Renal pelvis (tissue), 4 donors: ENCODE results near the gene AUTS2. TPM values are rescaled to one million over a fixed set of nuclear protein-coding genes. Genes with fewer than 3 reads are reported as not detected.
A peak's percentile ranks its signal among the peaks of the same experiment; 100 is the strongest.
"Not testable (repeated sequence)": the region's sequence is repeated elsewhere in the genome, so short reads cannot be mapped to it uniquely, and the experiment has no call there.

Source experiments
- DNase-seq: peaks from one replicate; pipeline ENCODE4 v3.0.0-alpha.2; 2013
- polyA plus RNA-seq, 3 donors: library from polyadenylated mRNA; unstranded; fragments of 120-200 nt; gene quantifications; one replicate each; pipeline ENCODE4 v1.2.1, GENCODE V29; 2013; ENCODE audit not compliant: insufficient read length in 3 of 3

AUTS2 gene
- polyA plus RNA-seq, 3 donors: 85.8 to 114 (median 86.6) TPM

DNA sequence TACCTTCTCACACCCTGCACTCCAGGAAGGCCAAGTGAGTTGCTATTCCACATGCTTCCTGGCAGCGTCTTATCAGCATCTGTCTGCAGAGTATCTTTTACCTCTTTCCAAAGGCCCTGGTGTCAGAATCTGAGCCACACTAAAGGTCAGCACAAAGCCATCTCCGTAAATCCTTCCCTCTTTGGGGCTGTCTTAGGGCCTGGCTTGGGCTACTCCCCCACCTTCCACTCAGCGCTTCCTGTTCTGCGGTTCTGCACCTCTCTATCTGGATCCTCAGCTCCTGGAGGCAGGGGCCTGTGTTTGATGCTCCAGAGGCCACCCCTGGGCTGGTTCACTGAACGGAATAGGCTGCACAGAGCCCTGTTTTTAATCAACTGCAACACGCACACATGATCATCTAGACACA is 1198.8 kb downstream of the AUTS2 start:
- DNase-seq: peak; percentile 24

DNA sequence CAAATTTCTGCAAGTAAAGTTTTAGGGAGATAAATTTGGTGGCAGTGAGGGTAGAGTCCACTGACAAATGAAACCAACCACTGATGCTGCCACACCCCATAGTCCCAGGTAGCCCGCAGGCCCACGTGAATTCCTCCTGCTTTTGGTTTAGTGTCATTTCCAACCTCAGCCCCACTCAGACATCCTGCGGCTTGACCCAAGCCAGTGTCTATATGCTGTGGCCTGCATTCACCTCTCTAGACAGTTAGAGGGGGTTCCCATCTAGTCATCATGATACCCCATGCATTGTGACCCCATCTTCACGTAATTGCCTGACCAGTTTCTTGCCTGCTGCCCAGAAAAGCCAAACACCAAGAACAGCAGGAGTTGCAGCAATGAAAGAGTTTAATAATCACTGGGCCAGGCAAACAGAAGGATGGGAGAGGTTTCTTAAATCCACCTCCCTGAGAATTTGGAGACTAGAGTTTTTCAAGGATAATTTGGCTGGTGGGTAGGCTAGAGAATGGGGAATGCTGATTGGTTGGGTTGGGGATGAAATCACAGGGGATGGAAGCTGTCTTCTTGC is 1201.6 kb downstream of the AUTS2 start:
- DNase-seq: no peak

DNA sequence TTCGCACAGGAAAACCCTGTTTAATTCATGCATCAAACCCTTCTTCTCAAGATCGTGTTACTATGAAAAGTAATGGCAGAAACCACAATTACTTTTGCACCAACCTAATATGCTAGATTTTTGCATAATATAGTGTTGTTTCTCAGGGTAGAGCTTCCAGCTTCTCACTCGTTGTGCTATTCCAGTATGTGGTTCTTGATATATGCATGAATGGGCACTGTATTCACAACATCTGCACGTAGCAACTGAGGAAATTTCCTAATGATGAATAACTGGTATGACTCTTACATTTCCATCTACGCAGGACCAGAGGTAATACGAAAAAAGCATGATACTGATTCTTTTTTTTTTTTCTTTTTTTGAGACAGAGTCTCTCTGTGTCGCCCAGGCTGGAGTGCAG is 1207.1 kb downstream of the AUTS2 start:
- DNase-seq: no peak

DNA sequence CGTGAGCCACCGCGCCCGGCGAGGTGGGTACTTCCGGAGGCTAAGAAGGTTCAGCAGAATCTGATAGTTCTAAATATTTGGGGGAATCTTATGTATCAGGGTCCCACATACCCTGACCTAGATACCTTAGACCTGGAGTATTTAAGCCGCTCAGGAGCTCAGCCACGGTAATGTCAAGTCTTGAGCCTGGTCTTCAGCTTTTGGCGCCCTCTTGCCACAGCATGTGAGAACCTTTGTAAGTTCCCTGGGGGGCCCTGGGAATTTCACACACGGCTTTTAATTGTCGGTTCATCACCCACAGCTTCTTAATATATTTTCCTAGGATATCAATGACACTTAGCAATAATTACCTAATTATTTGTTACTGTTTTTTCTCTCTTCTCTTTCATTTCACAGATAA is 1209.4 kb downstream of the AUTS2 start:
- DNase-seq: no peak

DNA sequence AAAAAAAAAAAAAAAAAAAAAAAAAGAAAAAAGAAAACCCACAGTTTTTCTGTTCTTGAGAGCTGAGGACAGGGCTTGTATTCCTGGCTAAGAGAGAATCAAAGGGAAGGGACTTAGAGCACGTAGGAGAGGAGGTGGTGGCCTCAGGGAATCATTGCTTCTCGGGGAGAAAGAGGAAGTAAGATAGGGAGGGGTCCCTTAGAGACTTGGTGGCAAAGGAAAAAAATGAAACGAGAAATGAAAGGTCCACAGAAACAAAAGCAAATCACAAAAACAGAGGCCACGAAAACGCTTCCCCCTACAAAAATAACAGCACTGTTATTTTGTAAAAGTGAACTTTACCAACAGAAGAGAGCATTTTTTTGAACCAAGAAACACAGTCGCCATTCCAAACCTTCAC is 1210.6 kb downstream of the AUTS2 start:
- DNase-seq: no peak

DNA sequence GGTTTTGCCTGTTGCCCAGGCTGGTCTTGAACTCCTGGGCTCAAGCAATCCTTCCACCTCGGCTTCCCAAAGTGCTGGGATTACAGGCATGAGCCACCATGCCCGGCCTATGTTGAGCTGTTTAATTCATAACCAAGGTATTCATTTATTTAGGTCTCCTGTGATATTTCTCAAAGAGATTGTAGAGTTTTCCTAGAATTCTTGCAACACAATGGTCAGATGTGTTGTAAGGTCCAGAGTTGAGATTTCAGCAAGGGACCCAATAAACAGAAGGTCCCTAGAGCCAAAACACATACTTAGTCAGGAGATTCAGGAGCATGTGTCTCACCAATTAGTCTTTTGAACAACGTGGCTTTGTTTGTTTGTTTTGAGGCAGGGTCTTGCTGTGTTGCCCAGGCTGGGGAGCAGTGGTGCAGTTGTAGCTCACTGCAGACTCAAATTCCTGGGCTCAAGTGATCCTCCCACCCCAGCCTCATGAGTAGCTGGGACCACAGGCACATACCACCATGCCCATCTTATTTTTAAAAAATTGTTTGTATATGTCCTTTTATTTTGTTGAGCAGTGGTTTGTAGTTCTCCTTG is 1212.4 kb downstream of the AUTS2 start:
- DNase-seq: no peak

DNA sequence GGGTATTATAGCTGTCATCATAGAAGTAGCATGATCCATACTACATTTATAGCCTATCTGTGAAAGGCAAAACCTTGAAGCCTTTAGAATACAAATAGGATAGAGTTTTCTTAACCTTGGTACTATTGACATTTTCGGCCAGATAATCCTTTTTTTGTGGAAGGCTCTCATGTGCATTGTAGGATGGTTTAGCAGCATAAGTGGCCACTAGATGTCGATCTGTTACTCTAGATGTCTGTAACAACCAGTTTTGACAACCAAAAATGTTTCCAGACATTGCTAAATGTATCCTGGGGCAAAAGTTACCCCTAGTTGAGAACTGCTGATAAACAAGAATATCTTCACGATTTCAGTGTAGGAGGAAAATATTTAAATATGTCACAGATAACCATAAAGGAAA is 1214.2 kb downstream of the AUTS2 start:
- no peak for DNase-seq

DNA sequence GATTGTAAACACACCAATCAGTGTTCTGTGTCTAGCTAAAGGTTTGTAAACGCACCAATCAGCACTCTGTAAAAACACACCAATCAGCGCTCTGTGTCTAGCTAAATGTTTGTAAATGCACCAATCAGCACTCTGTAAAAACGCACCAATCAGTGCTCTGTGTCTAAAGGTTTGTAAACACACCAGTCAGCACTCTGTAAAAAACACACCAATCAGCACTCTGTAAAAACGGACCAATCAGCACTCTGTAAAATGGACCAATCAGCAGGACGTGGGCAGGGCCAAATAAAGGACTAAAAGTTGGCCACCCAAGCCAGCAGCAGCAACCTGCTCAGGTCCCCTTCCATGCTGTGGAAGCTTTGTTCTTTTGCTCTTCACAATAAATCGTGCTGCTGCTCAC is 1224.2 kb downstream of the AUTS2 start:
- not testable (repeated sequence) for DNase-seq

DNA sequence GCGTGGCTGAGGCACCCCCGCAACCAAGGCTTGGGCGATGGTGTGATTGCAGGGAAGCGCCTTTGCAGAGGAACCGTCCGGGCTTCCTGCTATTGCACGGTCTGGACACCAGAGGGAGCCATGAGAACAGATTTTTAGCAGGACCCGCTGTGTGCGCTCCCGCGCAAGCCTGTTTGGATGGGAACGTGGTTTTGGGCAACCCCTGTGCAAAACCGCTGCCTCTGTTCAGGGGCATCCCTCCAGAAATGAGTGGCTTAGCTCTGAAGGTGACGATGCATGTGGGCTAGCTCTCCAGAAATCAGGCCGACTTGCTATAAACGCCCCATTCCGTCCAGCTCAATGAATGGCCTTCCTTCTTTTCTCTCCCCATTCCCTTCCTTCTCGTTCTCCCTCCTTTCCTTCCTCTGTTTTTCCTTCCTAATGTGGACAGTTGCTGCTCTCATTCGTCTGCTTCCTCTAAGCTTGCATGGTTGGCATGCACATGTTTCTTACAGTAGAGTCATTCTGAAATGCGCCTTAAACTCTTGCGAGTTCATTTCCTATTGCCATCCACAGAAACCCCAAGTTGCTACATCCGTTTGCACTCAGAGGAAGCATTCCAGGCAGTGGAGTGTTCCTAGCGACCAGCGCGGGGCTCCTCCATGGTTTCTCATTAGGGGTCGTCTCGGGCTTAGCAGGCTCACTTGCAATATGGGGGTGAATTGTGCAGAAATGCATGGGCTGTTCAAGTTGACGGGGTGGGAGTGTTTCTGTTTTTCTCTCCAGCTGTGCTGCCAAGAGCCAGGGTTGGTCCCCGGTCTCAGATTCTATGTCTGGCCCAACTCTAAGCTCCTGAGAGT is 1231.2 kb downstream of the AUTS2 start:
- peak; percentile 57 for DNase-seq

DNA sequence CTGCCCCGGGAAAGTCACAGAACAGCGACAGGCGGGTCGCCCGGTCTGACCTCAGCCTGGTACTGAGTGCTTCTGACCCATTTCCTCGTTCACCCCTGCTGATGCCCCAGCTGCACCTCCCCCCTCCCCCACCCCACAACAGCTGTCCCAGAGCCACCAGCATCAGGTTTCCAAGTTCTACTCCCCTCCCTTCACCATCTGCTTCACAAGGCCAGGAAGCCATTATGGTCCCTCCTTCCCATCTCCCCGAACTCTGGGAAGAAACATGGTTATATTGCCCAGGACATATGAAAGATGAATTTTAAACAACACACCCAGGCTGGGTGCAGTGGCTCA is 1231.8 kb downstream of the AUTS2 start:
- no peak for DNase-seq

DNA sequence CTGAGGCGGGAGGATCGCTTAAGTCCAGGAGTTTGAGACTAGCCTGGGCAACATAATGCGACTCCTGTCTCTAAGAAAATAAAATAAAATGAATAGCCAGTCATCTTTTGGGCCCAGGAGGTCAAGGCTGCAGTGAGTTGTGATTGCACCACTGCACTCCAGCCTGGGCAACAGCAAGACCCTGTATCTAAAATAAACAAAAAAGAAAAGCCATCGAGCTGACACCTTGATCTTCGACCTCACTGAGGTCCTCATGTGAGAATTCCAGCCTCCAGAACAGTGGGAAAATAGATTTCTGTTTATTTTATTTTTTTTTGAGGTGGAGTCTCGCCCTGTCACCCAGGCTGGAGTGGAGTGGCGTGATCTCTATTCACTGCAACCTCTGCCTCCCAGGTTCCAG is 1232.2 kb downstream of the AUTS2 start:
- no peak for DNase-seq

DNA sequence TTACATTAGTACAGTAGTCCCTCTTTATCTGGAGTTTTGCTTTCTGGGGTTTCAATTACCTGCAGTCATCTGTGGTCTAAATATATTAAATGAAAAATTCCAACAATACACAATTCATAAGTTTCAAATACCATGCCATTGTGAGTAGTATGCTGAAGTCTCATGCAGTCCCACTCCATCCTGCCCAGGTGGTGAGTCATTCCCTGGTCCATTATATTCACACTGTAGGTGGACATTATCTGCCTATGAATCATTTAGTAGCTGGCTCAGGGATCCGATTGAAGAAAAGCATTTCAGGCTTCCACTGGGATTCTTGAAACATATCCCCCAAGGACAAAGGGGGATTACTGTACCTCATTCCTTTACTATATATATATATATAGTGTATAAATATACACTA is 1235.5 kb downstream of the AUTS2 start:
- DNase-seq: no peak

DNA sequence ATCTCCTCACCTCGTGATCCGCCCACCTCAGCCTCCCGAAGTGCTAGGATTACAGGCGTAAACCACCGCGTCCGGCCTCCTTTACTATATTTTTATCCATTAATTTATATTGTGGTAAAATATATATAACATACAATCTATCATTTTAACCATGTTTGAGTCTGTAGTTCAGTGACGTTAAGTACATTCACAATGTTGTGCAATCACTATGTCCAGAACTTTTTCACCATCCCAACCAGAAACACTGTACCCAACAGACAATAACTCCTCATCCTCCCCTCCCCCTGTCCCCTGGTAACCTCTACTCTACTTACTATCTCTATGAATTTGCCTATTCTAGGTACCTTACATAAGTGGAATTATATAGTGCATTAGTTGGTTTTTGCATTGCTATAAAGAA is 1236.1 kb downstream of the AUTS2 start:
- DNase-seq: no peak

DNA sequence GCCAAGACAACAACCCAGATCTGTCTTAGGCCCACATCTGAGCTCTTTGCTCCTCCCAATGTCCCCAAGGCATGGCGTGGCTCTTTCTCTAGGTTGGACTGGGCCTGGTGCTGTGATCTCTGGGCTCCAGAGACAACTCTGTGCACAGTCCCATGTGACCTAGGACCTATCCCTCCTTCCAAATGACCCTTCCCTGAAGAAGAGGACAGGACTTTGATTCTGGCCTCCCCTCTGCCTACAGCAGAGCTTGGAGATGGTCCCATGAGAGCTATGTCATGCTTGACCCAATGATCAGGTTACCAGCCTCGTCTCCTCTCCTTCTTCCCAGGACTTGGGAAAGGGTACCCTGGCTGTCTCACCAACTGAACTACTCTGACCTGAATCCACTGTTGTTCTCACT is 1237.4 kb downstream of the AUTS2 start:
- DNase-seq: no peak

DNA sequence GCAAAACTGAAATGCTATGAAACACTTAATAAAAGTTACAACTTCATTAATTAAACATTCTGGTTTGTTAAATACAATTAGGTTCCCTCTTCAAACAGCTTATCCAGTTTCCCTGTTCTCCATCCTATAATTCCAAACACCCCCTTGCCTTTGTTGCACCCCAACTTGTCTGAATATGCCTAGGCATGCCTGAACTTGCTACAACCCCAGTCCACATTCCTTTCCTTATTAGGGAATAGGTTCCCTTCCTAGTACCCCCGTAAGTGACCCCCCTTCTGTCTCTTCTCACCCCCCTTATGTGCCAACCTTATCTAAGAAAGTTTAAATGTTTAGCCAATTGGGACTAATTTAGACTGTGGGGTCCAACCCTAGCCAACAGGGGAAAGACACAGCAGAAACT is 1238.0 kb downstream of the AUTS2 start:
- no peak for DNase-seq

DNA sequence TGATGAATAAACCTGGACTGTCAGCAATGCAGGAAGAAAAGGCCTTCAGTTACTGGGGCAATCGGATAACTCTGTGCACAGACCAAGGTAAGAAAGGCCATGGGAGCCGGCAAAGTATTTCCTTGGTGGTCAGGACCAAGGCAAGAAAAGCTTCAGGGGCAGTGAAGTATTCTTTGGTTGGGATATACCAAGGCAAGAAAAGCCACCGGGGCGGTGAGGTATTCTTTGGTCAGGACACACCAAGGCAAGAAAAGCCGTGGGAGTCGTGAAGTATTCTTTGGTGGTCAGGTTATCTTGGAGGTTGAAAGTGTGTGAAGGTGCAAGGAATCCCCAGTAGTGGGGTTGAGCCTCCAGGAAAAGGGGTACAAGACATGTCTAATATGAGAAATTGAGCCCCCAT is 1238.7 kb downstream of the AUTS2 start:
- no peak for DNase-seq

DNA sequence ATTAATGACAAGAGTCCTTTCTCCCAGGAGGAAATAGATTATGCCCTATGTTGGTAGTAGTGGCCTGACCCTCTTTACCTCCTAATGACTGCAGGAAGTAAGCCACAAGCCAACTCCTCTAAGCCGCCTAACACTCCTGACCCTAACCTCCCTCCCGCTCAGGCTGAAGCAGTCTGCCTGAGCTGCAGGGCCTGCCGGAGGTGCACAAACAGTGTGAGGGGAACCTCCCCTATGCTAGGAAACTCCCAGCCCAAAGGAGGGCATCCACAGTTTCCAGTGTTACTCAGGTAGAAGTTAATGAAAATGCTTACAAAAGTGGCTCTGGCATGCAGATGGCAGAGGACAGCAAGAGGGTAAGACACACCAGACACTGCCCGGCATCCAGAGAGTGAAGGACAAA is 1239.3 kb downstream of the AUTS2 start:
- DNase-seq: no peak

DNA sequence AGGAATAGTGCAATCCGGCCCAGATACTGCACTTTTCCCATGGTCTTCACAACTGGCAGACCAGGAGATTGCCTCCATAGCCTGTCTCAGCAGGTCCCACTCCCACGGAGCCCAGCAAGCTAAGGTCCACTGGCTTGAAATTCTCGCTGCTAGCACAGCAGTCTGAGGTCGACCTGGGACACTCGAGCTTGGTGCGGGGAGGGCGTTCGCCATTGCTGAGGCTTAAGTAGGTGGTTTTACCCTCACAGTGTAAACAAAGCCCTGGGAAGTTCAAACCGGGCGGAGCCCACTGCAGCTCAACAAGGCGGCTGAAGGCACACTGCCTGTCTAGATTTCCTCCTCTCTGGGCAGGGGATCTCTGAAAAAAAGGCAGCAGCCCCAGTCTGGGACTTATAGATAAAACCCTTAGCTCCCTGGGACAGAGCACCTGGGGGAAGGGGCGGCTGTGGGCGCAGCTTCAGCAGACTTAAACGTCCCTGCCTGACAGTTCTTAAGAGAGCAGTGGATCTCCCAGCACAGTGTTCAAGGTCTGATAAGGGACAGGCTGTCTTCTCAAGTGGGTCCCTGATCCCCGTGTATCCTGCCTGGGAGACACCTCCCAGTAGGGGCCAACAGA is 1240.1 kb downstream of the AUTS2 start:
- no peak for DNase-seq
